Retinal pigment epithelial cell (primary cell): ENCODE measurements around the gene NBPF3.

Experiments used
- DNase-seq: peaks from one replicate; pipeline ENCODE4 v3.0.0-alpha.2; 2010; ENCODE audit warnings: low read depth
- H3K4me3 ChIP-seq: 2 replicates; pipeline ENCODE4 v1.5.1; 2011; ENCODE audit warnings: mild to moderate bottlenecking, low read length, control low read depth, moderate library complexity
- CTCF ChIP-seq: conservative IDR thresholded peaks from 2 replicates; pipeline ENCODE4 v1.5.1; 2011; ENCODE audit warnings: low read depth, low read length, control low read depth, inconsistent platforms

The NBPF3 gene

GRCh38 chr1:21523297-21523813, 83.4 kb downstream of the NBPF3 start:
- no peak for TF ChIP-seq CTCF
- DNase-seq = no peak
- H3K4me3 ChIP-seq = no peak overlapping the region

GRCh38 chr1:21524220-21524619, 84.3 kb downstream of the NBPF3 start:
- no peak overlapping the region for H3K4me3 ChIP-seq
- no peak for TF ChIP-seq CTCF
- no peak for DNase-seq

- no peak for DNase-seq
- no peak for TF ChIP-seq CTCF
- no peak overlapping the region for H3K4me3 ChIP-seq
Measured at GRCh38 chr1:21524686-21525339, 84.9 kb downstream of the NBPF3 start.

GRCh38 chr1:21525340-21525717, 85.4 kb downstream of the NBPF3 start:
- no peak overlapping the region for H3K4me3 ChIP-seq
- no peak for DNase-seq
- no peak for TF ChIP-seq CTCF

- no peak for DNase-seq
- H3K4me3 ChIP-seq = no peak overlapping the region
- no peak for TF ChIP-seq CTCF
Measured at GRCh38 chr1:21526441-21526840, 86.5 kb downstream of the NBPF3 start.

GRCh38 chr1:21530368-21531016, 90.6 kb downstream of the NBPF3 start:
- TF ChIP-seq CTCF = no peak
- no peak for DNase-seq
- H3K4me3 ChIP-seq = no peak overlapping the region

GRCh38 chr1:21531241-21531640, 91.3 kb downstream of the NBPF3 start:
- no peak overlapping the region for H3K4me3 ChIP-seq
- no peak for DNase-seq

More at GRCh38 chr1:21531241-21531640, 91.3 kb downstream of the NBPF3 start:
- no peak for TF ChIP-seq CTCF
